DMS153 (cell line): Measurements from ENCODE around the gene MTG1.
A peak's percentile ranks its signal among the peaks of the same experiment; 100 is the strongest.
"Not testable (repeated sequence)": the region's sequence is repeated elsewhere in the genome, so short reads cannot be mapped to it uniquely, and the experiment has no call there.

ENCODE experiments used
- DNase-seq: peaks from one replicate; lab custom pipeline; 2025; lab: John Stamatoyannopoulos, UW

Gene MTG1

DNA sequence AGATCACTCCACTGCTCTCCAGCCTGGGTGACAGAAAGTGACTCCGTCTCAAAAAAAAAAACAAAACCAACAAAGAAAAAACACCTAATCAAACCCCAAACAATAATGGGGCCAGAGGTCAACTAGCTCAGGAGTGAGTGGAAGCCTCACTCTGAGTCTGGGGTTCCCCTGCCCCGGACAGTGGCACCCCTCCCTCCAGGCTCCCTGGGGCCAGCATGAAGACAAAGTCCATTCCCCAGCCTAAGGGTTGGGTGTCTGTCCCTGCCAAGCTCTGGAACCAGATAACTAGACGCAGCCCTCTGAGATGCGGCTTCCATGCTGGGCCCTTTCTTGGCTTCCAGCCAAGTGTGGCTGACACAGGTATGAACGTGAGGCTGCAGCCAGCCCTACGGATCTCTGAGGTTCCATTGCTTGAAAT is 34.4 kb upstream of the MTG1 start:
- DNase-seq = peak; percentile 42

DNA sequence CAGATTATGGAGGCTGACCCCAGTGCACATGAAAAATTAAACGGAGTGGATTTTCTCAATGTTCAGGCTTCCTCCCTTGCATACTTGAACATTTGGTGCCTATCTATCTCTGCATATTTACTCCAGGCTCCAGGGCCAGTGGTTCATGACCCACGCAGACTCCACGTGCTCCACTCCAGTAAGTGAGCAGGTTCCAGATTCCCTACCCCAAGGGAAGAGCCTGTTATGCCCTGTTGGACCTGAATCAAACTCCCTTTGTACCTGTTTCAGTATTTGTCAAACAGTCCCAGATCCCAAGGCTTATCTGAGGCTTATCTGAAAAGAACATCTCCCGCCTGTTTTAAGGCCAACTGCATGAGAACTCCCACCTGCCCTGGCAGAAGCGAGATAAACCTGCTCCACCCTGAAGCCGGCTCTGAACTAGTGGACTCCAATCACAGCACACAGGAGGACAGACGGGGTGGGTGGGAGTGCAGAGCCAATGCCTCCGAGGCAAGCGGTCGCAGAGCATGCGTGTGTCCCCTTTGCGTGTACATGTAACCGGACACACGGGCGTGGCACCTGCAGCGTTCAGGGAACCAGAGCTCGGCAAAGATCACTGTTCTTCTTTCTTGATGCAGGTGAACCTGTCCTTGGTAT is 33.9 kb upstream of the MTG1 start:
- no peak for DNase-seq

DNA sequence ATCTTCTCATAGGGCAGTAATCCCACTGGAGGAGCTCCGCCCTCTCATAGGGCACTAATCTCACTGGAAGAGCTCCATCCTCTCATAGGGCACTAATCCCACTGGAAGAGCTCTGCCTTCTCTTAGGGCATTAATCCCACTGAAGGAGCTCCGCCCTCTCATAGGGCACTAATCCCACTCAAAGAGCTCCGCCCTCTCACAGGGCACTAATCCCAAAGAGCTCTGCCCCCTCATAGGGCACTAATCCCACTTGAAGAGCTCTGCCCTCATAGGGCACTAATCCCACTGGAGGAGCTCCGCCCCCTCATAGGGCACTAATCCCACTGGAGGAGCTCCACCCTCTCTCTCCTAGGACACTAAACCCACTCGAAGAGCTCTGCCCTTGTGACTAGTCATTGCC is 32.7 kb upstream of the MTG1 start:
- no peak for DNase-seq

DNA sequence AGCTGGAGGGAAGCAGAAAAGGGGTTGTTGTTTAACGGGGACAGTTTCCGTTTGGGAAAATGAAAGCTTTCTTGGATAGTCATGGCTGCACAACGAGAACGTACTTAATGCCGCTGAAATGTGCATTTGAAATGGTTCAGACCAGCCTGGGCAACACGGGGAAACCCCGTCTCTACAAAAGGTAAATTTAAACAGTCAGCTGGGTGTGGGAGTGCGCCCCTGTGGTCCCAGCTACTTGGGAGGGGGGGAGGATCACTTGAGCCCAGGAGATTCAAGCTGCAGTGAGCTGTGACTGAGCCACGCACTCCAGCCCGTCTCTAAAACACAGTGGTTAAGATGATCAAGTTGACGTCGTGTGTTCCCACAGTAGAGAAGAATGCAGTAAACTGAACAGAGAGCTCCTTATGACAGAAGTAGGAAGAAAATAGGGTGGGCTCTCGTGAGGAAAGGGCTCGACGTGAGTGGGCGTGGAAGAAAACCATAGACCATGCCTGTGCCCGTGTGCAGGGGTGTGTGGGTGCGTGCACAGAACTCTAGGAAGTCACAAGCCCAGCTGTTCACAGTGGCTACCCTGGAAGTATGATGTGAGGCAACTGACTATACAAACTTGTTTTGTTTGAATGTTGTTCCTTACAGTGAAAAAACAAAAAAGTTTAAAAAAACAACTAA is 32.0 kb upstream of the MTG1 start:
- no peak for DNase-seq

DNA sequence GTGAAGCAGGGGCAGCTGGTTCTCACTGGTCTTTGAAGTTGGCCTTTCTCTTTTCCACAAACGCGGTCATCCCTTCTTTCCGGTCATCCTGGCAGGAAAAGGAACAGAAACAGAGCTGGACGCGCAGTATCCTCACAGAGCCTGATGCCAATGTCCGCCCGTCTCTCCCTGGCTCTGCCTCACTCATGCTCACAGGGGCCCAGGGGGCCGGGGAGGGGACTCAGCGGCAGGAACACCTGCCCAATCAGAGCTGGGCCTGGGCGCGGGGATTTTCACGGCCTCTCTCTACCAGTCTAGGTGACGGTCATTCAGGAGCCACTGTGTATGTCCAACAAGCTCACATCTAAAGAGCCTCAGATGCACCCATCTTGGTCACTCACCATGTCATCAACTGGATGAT is 31.1 kb upstream of the MTG1 start:
- DNase-seq = no peak

DNA sequence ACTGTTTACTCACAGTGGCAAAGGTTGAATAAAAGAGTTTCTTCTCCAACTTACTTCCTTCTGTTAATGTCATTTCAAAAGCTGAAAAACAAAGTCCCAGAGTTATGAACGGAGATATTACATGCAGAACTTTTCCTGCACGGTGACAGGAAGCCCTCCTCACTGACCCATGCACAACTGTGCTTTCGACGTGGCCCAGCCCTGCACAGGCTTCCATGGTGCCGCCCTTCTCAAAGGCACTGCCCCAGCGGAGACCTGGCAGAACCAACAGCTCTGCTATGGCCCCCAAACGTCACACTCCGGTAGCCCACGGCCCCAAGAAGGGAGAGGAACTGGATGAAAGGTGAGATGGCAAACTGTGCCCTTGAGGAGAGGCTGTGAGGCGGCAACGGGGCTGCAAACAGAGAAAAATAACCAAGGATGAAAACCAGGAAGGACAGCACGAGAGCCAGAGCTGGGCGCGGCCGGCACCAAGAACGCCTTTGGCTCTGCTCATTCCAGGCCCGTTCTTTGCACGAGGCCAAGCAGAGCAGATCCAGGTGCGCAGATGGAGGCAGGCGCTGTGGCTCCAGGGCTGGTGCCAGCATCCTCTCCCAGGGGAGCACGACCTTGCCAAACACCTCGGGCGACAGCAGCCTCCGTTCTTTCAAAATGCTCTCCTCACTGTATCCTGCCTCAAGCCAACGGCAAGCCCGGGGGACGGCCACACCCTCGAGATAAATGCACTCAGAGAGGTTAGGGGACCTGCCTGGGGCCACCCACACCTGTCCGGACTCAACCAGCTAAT is 29.1 kb upstream of the MTG1 start:
- DNase-seq = peak; percentile 87

DNA sequence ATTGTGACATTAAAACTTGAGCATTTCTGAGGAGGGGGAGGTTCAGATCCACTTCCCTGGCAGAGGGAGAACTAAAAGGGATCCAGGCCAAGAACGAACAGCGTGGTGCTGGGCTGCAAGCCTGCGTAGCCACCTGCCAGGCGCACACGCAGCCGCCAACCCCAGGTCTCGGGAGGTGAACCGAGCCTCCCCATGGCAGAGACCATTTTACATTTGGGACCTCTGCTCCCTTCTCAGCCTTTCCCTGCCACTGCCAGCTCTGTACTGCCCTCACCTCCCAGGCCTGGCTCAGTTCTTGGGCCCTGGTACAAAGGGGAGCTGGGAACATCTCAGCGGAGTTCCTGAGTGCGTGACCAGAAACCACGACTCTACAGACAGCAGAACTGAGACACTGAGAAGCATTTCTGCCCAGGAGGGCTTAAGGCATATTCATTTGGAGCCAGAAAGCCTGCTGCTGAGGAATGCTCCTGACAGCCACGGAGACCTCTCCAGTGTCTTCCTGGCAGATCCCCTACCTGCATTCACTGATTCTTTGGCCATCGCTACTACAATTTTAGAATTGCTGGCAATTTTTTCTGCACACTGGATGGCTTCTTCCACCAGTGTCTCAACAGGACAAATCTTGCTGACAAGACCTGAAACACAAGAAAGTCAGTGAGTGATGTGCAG is 28.4 kb upstream of the MTG1 start:
- DNase-seq = no peak

DNA sequence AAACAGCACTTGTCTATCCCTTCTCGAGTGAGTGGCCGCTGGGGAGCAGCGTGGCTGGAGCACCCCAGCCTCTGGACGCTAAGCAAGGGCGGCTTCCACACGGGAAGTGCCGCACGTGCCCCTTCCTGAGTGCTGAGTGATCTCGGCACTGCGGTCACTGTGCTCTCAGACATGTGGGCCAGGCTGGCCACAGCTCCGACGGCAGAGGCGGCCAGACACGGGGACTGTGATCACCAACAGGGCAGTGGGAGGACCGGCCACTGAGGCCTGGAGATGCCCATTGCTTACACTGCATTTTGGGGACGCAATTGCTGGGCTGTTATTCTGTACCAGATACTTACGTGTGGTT is 27.9 kb upstream of the MTG1 start:
- no peak for DNase-seq

DNA sequence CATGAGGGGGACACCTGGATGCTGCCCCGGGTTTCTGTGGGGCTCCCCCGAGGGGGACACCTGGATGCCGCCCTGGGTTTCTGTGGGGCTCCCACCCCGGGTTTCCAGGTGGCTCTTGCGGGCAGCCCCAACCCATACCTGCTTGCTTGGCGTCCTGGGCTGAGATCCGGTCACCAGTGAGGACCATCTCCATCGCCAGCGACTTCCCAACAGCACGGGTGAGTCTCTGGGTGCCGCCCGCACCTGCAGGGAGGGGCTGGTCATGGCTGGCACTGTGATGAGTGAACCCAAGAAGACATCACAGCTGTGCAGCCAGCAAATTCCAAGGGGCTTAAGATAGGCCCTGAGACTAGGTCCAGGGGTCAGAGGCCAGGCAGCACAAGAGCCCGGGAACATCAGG is 27.2 kb upstream of the MTG1 start:
- DNase-seq = no peak

DNA sequence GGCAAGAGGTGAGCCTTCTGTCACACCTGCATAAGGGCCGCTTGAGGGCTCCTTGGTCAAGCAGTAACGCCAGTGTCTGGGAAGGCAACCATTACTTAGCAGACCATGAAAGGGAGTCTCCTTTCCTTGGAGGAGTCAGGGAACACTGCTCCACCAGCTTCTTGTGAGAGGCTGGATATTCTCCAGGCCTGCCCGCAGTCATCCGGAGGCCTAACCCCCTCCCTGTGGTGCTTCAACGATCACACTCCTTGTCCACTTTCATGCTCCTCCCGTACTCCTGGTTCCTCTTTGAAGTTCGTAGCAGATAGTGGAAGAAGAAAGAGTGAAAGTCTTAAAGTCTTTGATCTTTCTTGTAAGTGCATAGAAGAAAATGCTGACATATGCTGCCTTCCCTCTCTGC is 26.5 kb upstream of the MTG1 start:
- DNase-seq = not testable (repeated sequence)

DNA sequence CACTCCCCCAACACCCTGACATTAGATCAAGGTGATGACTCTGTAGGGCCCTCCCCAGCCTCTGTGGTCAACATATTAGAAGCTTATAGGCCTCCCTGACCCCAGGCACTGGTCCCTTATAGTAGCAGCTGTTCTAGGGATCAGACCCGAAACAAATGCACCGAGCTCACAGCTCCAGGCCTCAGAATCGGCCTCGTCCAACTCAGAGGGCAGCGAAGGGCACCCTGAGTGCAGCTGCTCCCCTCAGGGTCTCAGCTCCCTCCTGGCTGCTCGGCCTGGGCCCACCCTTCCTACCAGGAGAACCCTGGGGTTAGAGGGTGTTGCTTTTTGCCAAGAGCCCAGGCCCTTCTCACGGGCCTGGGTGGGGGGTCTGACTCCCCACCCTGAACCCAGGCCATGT is 25.8 kb upstream of the MTG1 start:
- DNase-seq = no peak

DNA sequence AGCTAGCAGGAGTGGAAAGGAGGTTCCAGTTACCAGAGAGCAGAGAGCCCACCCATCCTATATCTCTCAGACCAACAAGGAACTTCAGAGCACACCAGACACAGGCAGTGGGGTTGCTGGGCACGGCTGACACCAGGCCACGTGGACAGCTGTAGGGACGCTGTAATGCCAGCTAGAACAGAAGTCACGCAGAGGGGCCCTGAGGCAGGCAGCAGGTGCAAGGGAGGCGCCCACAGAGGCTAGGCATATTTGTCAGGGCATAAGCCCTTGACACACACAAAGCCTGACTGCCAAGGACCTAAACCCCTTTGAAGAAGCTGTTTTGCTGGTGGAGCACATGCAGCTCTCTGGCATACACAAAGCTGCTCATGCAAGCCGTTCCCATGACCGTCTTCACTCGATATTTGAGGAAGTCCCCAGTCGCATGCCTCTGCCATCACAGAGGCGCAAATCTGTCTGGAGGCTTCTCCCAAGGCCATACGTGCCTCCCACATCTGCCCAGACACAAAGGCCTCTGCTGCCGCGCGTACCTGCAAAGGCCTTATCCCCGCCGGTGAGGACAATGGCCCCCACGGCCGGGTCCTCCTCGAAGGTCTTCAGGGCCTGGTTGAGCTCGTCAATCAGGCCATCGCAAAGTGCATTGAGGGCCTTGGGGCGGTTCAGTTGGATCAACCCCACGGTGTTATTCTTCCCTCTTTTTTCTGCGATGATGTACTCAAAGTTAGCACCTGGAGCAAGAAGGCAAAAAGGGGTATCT is 23.7 kb upstream of the MTG1 start:
- DNase-seq = no peak

DNA sequence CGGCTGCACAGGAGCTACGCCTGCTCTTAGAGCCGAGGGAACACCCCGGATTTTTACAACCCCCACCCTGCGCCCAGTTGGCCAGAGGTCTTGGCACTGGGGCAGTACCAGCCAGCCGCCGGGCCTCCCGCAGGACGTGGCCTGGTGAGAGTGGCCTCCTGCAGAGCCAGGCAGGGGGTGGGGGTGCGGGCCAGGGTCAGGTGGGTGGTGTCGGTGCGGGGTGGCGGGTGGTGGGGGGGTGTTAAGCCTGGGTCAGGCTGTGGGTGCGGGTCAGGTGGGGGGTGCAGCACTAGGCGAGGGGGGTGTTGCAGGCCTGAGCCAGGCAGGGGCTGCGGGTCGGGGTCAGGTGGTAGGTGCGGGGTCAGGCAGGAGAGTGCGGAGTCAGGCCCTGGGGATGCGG is 21.4 kb upstream of the MTG1 start:
- no peak for DNase-seq

DNA sequence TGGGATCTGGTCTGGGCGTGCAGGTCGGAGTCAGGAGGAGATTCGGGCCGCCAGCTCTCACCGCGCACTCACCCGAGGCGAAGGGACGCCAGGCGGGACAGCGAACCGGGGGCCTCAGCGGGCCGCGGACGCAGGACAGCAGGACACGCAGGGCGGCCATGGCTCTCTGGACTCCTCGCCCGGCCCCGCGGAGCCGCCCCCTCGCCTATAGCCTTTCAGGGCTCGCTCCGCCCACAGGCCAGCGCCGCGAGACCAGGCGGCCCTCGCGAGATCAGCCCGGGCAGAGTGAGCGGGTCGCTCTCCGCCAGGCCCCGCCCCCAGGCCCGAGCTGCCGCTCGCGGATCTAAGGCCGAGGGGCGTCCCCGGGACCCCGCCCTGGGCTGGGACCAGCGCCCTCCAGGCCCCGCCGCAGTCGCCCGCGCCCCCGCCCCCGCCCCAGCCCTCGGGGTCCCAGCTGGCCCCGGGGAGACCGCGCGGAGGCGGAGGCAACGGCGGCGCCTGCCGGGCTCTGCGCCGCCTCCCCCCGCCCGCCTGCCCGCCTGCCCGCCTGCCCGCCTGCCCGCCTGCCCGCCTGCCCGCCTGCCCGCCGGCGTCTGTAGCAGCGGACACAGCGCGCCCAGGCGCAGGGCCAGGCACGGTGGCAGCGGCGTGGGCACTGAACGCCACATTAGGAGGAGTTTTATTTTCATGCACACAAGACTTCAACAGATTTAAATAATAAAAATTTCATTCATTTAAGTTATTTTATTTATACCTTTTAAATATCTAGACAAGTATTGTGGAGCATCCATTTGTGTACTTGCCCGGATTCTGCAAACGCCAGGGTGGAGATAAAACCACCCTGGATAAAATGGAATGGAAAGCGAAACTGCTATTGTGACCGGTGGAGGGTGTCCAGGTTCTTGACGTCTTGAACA is 20.5 kb upstream of the MTG1 start, which contains the start of gene ECHS1:
TSS of gene ECHS1 (minus strand) at position 181 of the 917 bp plus-strand sequence. CDS start at position 160, 21 bp downstream.
- DNase-seq = peak; percentile 80

DNA sequence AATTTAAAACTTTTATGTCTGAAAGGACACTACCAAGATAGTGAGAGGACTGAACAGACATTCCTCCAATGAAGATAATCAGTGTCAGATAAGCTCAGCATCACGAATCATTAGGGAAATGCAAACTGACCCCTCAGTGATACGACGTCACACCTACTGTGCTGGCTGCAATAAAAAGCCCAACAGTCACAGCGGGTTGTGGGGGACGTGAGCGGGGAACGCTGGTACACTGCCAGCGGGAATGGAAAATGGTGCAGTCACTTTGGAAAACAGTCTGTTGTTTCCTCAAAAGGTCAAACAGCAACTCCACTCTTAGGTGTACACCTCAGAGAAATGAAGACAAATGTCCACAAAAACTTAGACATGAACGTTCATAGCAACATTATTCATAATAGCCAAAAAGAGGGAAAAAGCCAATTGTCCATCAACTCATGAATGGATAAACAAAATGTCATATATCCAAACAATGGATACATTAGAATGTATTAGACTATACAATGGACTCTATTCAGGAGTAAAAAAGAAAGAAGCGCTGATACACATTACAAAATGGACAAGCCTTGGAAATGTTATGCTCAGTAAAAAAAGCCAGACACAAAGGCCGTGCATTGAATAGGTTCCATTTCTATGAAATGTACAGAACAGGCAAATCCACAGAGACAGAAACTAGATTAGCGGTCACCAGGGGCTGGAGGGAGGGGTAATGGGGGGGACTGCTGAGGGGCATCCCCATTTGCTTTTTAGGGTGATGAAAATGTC is 18.4 kb upstream of the MTG1 start:
- DNase-seq = no peak

DNA sequence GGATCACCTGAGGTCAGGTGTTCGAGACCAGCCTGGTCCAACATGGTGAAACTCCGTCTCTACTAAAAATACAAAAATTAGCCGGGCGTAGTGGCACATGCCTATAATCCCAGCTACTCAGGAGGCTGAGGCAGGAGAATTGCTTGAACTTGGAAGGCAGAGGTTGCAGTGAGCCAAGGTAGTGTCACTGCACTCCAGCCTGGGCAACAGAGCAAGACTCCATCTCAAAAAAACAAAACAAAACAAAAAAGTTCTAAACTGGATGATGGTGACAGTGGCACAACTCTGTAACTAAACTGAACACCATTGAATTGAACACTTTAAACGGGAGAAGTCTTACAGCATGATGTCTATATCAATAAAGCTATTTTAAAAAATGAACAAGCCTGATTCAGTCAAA is 17.8 kb upstream of the MTG1 start:
- DNase-seq = not testable (repeated sequence)

DNA sequence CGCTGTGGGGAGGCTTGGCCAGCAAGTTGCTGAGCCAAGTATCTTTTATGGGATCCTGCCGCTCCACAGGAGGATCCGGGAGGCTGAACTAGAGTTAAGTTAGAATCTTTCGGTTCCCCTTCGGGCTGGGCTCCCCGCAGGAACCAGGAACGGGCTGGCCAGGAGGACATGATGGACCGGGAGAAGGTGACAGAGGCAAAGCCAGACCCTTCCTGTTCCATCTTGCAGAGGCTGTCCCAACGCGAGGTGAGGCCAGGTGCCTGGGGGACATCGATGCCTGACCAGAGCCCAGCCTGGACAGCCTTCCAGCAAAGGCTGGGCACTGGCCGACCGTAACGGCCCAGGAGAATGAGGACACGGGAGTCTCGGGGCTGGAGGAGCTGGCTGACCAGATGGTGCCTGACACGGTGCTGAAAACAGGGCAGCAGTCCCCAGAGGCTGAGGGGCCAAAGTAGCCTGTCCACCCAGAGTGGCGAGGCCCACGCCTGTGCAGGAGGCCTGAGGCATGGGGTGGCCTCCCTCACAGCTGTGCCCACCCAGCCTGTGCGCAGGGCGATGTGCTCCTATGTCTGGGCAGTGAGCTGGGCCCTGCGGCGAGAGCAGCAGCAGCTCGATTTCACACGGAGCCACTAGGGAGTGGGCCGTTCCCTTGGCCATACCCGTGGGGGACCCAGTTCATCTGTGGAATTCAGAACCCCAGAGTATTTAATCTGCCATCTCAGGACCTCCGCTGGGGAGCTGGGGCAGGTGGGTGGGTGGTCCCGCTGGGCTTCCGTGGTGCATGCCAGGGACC is 16.7 kb upstream of the MTG1 start:
- no peak for DNase-seq

DNA sequence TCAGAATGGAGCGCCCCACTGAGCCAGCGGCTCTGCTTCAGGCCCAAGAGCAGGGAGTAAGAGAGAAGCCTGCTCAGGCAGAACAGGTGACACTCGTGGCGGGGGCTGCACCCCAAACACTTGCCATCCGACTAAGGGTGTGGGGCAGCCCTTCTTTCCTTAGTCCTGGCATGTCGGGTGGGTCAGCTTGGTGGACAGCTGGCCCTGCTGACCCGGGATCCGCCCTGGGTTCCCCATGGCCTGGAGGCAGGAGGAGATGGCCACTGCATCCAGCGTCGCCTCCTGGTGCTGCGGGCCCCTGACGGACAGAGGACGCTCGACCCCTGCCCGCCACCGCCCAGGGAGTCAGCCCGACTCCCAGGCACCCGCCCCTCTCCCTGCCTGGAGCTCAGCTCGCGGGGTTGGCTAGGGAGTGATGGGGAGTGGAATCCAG is 16.1 kb upstream of the MTG1 start:
- DNase-seq = no peak
